Stimulated activated CD8-positive, alpha-beta memory T cell treated with anti-CD3 and anti-CD28 coated beads, Interleukin-4, amount 100 ng/mL, for 48 hours (primary cell): Measurements from ENCODE around the gene RARS1.
"Not testable (repeated sequence)": the region's sequence is repeated elsewhere in the genome, so short reads cannot be mapped to it uniquely, and the experiment has no call there.

Experiments
- DNase-seq: peaks from one replicate; pipeline ENCODE4 v3.0.0-alpha.2; 2020

The RARS1 gene

GRCh38 chr5:168481330-168481788, 4.9 kb upstream of the RARS1 start:
- DNase-seq, result no peak

GRCh38 chr5:168482361-168482760, 3.9 kb upstream of the RARS1 start:
- no peak for DNase-seq

GRCh38 chr5:168489059-168489458, 2.8 kb downstream of the RARS1 start:
- DNase-seq, result no peak

- no peak for DNase-seq
Measured at GRCh38 chr5:168494057-168494555, 7.8 kb downstream of the RARS1 start.

GRCh38 chr5:168502563-168503237, 16.4 kb downstream of the RARS1 start:
- DNase-seq, result no peak

- no peak for DNase-seq
Measured at GRCh38 chr5:168513861-168514428, 27.7 kb downstream of the RARS1 start.

- no peak for DNase-seq
Measured at GRCh38 chr5:168525856-168526255, 39.6 kb downstream of the RARS1 start.

GRCh38 chr5:168527756-168528295, 41.6 kb downstream of the RARS1 start:
- DNase-seq, result no peak

- DNase-seq, result peak; percentile 61
Measured at GRCh38 chr5:168528521-168529373, 42.5 kb downstream of the RARS1 start, which contains the start of gene FBLL1. TSS of gene FBLL1 (plus strand) at chr5:168529305. CDS start at chr5:168529505, 200 bp downstream.

- no peak for DNase-seq
Measured at GRCh38 chr5:168529374-168530234, 43.3 kb downstream of the RARS1 start.

GRCh38 chr5:168530621-168531150, 44.4 kb downstream of the RARS1 start:
- DNase-seq, result no peak

- DNase-seq, result no peak
Measured at GRCh38 chr5:168531191-168531590, 44.9 kb downstream of the RARS1 start.

- no peak for DNase-seq
Measured at GRCh38 chr5:168531987-168532864, 46.0 kb downstream of the RARS1 start.

GRCh38 chr5:168534351-168534750, 48.1 kb downstream of the RARS1 start:
- not testable (repeated sequence) for DNase-seq

- DNase-seq, result no peak
Measured at GRCh38 chr5:168537176-168537575, 50.9 kb downstream of the RARS1 start.

- no peak for DNase-seq
Measured at GRCh38 chr5:168549554-168549953, 63.3 kb downstream of the RARS1 start.

- DNase-seq, result no peak
Measured at GRCh38 chr5:168550656-168551055, 64.4 kb downstream of the RARS1 start.

- no peak for DNase-seq
Measured at GRCh38 chr5:168552146-168552545, 65.9 kb downstream of the RARS1 start.

GRCh38 chr5:168553377-168554130, 67.3 kb downstream of the RARS1 start:
- no peak for DNase-seq

GRCh38 chr5:168557389-168557788, 71.1 kb downstream of the RARS1 start:
- DNase-seq, result no peak
